Esophagus squamous epithelium (tissue), 4 donors: ENCODE results near the gene FIP1L1.

Source experiments
- POLR2A ChIP-seq, 4 donors: fragments of 450-650 bp; IDR thresholded peaks; one replicate each; pipeline ENCODE4 v1.6.1; 2017; ENCODE audit warnings: antibody characterized with exemption in 4 of 4, mild to moderate bottlenecking in 4 of 4, moderate library complexity in 3 of 4
- TF ChIP-seq, protein P1 (sequence below), 6 experiments: fragments of 450-650 bp in 4 of 6; fragments of 200-600 bp in 2 of 6; sonication (generic) in 2 of 6; IDR thresholded peaks; one replicate each; pipeline ENCODE4 v1.5.1; 2016 to 2019; ENCODE audit warnings: antibody characterized with exemption in 6 of 6, mild to moderate bottlenecking in 4 of 6, moderate library complexity in 4 of 6

DNA sequence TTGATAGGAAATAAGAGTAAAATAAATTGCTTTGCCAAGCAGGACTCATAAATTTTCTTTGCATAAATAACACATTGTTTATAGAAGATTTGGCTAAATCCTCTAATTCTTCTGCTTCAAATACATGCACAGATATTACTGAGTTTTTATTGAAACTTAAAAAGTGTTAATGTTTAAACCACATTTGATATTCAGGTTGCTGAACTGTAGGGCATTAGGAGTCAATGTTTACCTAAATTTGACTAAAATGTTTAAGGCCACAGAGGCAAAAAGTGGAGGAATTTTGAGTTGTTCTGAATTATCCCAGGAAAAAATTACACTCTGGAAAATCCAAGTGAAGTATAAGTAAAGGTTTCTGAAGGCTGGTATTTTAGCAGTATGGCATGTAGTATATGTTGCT is 78.7 kb downstream of the FIP1L1 start:
- TF ChIP-seq, protein P1, sequence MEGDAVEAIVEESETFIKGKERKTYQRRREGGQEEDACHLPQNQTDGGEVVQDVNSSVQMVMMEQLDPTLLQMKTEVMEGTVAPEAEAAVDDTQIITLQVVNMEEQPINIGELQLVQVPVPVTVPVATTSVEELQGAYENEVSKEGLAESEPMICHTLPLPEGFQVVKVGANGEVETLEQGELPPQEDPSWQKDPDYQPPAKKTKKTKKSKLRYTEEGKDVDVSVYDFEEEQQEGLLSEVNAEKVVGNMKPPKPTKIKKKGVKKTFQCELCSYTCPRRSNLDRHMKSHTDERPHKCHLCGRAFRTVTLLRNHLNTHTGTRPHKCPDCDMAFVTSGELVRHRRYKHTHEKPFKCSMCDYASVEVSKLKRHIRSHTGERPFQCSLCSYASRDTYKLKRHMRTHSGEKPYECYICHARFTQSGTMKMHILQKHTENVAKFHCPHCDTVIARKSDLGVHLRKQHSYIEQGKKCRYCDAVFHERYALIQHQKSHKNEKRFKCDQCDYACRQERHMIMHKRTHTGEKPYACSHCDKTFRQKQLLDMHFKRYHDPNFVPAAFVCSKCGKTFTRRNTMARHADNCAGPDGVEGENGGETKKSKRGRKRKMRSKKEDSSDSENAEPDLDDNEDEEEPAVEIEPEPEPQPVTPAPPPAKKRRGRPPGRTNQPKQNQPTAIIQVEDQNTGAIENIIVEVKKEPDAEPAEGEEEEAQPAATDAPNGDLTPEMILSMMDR (IDR thresholded peaks at IDR 0.05) = no peak
- TF ChIP-seq POLR2A (IDR thresholded peaks at IDR 0.05) = no peak
